HG03565 (cell line): ENCODE data around the gene GPR157.
"Not testable (repeated sequence)": the region's sequence is repeated elsewhere in the genome, so short reads cannot be mapped to it uniquely, and the experiment has no call there.

Experiments used
- ATAC-seq: cut with Tn5 transposase; IDR thresholded peaks from one replicate; pipeline ENCODE4 v1.9.1; 2021; ENCODE audit warnings: mild to moderate bottlenecking, moderate library complexity; ENCODE audit not compliant: unreplicated experiment

GPR157 gene

DNA sequence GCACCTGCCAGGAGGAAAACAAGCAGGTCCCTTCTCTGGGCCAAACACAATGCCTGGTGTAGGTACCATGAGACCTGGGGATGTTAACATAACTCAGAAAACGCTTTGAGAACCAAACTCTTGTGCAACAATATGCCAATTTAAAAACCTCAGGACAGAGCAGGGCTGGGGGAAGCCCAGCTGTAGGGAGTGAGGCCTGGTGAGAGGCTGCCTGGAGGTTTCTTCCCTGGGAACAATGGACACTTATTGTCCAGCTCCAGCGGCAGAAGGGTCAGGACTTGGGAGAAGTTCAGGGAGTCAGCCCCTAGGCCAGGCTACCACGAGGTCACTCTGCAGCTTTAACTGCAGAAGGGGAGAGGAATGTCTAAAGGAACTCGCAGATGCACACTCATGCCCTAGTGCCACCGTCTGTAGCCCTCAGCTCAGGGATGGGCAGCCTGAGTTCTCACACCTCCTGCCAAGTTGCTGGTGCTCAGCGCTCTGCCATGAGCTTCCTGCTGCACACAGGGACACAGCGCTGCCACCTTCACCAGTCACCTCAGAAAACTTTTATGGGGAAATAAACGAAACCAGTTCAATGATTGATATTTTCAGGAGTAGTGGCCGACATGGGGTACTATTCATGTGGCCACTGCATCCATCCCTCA lies 8.5 kb downstream of the GPR157 start:
- ATAC-seq: no peak

DNA sequence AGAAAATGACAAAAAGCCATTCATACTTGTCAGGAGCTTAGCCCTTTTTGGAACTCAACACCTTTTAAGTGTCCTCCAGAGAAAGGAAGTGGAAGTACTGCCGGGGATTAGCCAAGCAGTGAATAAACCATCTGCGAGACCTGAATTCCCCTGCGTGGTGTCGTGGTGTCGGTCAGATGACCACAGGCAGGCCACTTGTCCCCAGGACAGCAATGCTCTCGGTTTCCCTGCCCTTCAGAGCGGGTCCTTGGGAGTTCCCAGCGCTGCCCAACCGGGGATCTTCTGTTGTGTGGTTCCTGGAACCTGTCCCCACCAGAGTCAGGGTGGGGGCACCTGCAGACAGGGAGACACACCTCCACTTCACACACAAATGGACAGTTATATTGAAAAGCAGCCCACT lies 9.2 kb downstream of the GPR157 start:
- no peak for ATAC-seq

DNA sequence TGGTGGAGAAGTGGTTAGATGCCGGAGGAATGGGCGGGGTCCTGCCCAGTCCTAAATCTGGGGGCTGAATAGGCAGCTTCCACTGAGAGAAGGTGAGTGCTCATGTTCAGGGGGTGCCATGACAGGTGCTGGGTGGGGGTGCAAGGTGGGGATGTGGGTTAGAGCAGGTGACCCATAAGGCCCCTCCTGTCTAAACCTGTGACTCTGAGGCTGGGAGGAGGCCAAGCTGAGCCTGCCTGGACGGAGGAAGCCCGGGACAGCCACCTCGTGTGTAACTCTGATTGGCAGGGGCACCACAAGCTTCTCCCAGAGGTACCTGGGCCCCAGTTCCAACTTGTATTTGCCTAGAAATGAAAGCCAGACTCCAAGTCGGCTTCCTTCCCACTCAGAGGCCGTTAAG lies 10.7 kb downstream of the GPR157 start:
- no peak for ATAC-seq

DNA sequence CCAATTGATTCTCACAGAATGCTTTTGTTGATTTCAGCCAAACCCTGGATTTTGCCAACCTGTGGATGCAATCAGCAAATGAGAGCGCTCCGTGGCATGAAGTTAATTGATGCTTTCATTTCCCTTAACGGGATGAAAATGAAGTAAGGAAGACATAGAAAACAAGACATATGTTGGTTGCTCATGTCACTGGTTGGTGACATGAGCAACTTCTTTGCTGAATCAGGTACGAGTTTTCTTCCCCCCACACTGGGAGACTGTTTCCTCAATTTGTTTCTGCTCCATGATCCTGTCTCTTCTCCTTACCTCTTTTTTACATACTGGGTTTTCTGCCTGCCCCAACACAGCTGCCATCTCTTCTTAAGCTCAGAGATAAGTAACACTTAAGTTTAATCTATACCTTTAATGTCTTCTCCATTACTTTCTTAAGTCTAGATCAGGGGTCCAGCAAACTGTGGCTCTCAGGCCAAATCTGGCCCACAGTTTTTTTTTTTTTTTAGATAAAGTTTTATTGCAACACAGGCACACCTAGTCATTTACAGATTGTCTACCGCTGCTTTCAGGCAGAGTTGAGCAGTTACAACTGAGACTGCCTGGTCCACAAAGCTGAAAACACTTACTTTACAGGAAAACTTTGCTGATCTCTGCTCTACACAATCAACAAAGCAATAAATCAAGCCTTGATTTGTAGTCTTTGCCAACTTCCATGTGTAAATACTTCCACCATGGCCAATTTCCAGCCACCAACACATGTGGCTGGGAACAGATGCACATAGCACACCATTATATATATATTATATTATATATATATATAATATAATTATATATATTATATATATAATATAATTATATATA lies 13.3 kb downstream of the GPR157 start:
- no peak for ATAC-seq

DNA sequence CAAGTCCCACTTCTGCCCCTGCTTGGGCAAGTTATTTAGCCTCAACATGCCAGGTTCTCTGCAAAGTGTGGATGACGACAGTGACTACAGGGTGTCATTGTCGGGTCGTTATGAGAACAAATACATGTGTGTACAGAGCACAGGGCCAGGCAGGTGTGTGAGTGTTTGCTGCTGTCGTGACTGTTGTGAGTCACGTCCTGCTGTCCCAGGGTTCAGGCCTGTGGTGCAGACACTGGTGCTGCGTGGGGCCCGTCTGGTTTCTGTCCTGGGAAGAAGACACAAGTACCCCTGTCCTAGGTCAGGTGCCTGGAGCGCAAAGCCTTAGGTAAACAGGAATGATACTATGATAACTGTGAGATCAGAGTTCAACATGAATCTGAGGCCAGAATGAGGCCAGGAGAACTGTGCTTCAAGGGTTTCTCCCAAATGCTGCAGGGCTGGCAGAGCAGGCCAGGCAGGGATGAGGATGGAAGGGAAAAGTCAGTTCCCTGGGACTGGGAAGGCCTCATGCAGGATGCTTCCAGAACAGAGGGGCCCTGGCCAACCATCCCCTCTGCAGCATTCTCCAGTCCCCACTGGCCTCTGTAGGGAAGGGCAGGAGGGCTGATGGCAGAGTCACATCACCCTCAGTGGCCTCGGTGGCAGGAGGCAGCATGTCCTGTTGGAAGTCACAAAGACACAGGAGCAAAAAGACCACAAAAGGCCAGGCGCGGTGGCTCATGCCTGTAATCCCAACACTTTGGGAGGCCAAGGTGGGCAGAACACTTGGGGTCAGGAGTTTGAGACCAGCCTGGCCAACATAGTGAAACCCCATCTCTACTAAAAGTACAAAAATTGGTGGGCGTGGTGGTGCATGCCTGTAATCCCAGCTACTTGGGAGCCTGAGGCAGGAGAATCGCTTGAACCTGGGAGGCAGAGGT lies 15.7 kb downstream of the GPR157 start:
- ATAC-seq: no peak

DNA sequence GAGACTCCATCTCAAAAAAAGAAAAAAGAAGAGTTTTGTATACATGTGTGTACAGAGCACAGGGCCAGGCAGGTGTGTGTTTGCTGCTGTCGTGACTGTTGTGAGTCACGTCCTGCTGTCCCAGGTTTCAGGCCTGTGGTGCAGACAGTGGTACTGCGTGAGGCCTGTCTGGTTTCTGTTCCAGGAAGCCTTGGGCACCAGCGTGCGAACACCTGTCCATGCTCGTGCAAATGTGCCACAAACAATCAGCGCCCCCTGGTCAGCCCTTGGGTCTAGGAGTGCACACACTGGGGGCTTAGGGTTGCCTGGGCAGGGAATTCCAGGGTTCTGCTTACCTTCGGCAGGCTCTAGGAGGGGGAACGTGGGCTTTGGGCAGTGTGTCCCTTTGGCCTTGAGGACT lies 16.9 kb downstream of the GPR157 start:
- no peak for ATAC-seq

DNA sequence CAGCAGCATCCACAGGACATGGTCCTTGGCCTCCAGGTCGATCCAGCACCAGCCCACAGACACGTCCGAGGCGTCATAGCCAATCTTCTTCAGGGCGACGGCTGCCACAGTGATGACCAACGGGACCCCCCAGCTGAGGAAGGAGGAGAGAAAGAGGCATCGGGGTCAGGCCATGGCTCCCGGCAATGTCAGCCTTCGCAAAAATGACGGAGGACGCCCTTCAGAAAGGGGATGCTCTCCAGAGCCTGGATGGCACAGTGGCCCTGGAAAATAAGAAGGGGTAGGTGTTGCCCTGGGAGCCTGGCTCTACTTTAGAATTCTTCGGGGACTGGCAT lies 17.6 kb downstream of the GPR157 start:
- no peak for ATAC-seq

DNA sequence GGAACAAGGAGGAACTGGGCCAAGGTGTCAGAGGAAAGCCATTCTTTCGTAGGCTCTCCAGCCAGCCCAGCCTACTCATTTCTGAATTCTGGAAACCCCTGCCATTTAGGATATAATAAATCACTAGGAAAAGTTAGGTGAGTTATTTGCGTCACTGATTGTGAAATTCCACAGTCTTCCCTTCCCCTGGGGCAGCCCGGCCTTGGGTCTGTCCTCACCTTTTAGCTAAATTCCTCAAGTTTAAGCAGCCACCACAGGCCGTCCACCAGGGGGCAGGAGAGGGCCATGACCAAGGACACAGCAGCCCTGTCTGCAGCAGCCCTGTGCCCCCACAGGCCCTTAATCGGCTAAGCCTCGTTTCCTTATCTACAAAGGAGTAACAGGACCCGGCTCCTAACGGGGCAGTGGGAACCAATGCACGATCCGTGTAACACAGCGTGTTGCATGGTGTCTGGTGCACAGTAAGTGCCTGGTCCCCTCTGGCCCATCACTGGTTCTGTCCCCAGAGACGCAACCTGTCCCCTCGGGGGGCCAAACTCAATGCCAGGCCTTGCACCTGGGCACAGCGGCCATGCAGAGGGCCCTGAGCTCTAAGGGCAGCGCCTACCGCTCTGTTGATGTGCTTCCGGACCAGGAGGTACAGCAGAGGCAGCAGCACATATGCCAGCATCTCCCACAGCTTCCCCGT lies 18.1 kb downstream of the GPR157 start:
- ATAC-seq: no peak

DNA sequence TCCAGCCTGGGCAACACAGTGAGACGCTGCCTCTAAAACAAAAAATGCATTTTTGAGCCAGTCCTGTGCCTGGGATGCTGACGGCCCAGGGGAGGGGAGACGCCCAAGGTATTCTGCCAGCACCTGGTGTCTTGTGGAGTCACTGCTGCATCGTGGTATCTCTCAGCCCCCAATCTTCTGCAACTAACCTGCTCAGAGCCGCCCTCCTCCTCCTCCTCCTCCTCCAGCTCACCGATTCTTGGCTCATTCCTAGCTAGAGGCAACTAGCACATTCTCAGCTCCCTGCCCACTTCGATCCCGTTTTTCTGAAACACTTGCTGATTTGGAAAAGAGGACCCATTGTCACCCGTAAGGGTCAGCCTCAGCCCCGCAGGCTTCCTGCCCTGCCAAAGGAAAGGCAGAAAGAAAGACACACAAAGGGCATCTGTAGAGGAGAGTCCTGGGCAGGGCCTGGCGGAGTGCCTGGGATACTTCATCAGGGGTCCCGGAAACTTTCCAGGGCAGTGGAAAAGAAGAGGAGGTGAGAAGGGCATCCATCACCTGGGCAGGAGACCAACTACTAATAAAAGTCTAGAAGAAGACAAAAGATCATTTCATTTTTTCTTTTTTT lies 20.7 kb downstream of the GPR157 start:
- ATAC-seq: no peak

DNA sequence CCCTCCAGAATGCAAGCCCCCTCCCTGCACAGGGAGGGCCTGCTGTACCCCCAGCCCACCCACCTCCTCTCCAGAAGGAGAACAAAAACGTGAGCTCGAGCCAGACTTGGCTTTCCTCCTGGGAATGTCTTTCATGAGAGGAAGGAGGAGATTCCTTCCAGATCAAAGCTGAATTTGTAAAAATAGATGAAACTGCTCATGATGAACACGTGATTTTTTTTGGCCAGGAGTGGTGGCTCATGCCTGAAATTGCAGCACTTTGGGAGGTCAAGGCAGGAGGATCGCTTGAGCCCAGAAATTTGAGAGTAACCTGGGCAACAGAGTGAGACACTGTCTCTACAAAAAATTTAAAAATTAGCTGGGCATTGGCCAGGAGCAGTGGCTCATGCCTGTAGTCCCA lies 21.8 kb downstream of the GPR157 start:
- no peak for ATAC-seq

DNA sequence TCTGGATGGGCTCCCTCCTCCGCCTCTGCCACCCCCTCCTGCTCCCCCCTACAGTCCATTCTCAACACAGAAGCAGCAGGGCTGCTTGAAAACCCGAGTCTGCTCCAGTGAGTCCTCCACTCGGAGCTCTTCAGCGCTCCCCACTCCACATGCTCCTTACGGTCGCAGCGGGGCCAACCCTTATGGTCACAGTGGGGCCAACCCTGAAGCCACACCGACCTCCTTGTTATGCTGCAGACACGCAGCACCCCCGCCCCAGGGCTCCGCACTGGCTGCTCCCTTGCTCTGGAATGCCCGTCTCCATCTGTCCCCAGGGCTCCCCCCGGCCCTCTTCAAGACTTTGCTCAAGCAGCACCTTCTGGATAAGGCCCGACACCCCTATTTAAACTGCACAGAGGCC lies 22.6 kb downstream of the GPR157 start:
- ATAC-seq: no peak

DNA sequence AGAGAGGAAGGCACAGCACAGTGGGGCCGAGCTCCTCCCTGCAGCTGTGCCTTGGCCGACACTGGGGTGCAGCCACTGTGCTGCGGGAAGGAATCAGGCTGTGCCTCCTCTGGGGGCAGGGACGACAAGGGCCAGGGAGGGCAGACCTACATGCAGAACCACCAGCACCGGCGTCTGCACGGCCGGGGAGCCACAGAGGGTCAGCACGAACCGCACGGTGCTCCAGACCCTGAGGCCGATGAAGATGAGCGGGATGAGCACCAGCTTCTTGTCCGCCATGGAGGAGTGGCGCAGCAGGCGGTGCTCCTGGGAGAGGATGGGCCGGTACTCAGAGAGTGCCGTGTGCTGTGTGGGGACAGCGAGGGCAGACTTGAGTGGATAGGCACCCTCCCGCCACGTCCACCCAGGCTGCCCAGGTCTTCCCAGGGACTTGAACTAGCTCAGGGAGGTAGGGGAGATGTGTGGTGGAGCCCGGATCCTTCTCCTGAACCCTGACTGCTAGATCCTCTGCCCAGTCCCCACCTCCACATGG lies 23.5 kb downstream of the GPR157 start:
- no peak for ATAC-seq

DNA sequence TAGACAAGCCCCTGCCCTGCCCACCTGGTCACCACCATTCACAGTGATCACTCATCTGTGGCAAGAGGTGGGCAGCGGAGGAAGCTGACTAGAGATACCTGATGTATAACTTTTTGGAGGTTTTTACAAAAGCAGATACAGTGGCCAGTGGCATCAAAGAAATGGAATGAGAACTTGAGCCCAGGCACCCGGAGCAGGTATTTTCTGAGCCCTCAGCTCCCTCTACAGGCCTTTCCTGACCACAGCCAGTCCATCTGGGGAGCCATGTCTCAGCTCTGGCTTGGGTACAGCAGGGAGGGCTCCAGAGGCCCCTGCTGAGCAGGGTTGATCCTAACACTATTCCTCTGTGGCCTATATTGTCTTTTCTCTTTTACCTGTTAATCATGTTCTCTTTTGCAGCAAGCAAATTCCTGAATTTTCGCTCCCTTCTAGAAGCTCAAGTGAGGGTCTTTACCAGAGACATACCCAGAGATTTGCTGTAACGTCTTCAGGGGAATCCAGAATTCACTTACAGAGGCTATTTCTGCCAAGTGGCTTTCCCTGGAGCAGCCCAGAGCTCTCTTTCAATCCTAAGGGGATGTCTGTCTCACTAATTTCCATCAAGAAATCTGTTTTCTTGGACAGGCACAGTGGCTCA lies 27.3 kb downstream of the GPR157 start:
- ATAC-seq: no peak

DNA sequence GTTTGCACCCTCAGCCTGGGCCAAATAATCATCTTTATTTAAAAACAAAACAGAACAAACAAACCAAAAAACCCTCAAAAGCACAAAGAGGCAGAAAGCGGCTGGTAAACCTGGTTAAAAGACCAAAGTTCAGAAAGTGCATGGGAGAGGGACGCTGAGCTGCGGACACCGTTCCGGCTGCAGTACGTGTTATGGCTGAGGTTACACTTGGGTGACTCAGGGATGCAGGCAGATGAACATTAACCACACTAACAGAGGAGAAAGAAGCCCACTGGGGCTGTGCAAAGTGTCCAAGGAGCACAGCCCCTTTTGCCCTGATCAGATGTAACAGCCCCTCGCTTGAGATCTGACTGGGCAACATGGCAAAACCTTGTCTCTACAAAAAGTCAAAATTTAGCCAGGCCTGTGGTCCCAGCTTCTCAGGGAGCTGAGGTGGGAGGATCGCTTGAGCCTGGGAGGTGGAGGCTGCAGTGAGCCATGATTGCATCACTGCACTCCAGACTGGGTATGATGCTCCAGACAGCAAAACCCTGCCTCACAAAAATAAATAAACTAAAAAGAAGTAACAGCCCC lies 28.3 kb downstream of the GPR157 start:
- ATAC-seq: no peak

DNA sequence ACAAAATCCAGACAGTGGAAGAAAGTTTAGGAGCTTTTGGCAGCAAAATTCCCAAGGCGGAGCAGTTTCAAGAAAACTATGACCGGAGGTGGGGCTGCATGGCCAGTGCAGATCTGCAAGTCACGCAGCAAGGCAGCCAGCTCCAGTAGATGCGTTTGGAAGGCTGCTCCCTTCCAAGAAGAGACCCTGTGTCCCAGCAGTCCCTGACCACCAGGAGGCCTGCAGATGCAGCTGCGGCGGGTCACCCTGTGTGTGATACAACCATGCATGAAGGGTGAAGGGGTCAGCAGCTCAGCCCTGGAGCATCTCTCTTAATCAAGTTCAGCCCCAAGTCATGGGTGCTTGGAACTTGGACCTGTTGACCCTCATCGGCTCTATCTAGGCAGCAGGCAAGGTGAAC lies 29.3 kb downstream of the GPR157 start:
- ATAC-seq: no peak

DNA sequence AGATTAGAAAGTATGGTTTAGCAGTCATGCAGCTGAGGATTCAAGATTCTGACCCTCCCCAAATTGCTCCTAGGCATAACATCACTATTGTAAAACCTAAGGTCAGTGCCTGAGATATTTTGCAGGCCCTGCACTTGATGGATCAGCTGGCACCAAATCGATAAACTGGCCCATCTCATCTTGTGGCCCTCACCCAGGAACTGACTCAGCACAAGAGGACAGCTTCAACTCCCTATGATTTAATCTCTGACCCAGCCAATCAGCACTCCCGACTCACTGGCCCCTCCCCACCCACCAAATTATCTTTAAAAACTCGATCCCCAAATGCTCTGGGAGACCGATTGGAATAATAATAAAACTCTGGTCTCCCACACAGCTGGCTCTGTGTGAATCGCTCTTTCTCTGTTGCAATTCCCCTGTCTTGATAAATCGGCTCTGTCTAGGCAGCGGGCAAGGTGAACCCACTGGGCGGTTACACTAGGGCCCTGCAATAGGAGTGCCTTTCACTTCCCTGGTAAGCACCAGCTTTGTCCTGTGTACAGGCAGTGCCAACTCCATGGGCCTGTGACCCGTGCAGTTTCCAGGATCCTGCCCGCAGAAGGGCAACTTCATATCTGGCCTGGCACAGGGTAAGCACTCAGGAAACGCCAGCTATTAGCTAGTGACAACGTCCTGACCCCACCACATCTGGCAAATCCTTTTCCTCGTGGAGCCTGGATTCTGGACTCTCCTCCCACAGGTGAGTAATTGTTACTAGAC lies 30.8 kb downstream of the GPR157 start:
- no peak for ATAC-seq

DNA sequence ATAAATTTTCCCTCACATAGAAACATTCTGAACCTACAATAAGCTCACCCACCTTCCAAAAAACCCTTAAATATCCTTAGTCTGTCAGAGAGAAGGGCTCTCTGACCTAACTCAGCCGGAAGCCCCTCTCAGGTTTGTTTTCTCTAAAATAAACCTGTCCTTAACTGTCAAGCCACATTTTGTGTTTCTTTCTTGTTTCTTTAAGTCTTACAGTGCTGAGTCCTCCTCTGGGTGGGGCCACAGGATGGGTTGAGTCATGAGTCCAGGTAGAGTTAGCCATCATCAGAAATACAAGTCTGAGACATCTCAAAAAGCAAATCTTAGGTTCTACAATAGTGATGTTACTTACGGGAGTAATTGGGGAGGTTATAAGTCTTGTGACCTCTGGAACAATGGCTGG lies 33.1 kb downstream of the GPR157 start:
- no peak for ATAC-seq

DNA sequence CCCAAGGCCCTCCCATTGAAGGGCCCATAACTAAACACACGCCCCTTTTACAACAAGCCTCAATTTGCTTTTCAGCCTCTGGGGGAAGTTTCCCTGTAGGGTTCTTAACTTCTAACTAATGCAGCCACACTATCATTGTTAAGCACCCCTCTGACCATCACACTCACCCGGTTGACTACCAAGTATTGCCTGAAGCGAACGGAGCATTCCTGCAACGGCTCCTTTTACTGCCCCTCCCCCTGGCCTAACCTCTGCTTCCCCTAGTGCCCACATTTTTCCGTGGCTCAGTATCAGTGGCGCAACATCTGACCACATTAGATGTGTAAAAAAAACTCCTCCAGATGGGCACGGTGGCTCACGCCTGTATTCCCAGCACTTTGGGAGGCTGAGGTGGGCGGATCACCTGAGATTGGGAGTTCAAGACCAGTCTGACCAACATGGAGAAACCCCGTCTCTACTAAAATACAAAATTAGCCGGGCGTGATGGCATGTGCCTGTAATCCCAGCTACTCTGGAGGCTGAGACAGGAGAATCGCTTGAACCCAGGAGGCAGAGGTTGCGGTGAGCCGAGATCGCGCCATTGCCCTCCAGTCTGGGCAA lies 34.8 kb downstream of the GPR157 start:
- not testable (repeated sequence) for ATAC-seq
